Mesothelial cell of epicardium (in vitro differentiated cells): ENCODE data around the gene HHEX. TPM values are rescaled to one million over a fixed set of nuclear protein-coding genes. Genes with fewer than 3 reads are reported as not detected.

Experiments
- DNase-seq, 2 experiments: peaks; one replicate each; pipeline ENCODE4 v3.0.0; 2021; ENCODE audit warnings: low spot score in 2 of 2; ENCODE audit not compliant: unreplicated experiment in 2 of 2
- H3K27ac Mint-ChIP-seq: 2 replicates; pipeline ENCODE4 v1.8.0; 2021; ENCODE audit warnings: mixed read lengths
- H3K27me3 Mint-ChIP-seq: 2 replicates; pipeline ENCODE4 v1.8.0; 2021; ENCODE audit warnings: low read depth, mixed read lengths
- H3K36me3 Mint-ChIP-seq: 2 replicates; pipeline ENCODE4 v1.8.0; 2021; ENCODE audit warnings: mixed read lengths
- H3K4me1 Mint-ChIP-seq: 2 replicates; pipeline ENCODE4 v1.8.0; 2021; ENCODE audit warnings: mixed read lengths
- H3K4me3 Mint-ChIP-seq: 2 replicates; pipeline ENCODE4 v1.8.0; 2021; ENCODE audit warnings: mild to moderate bottlenecking, moderate library complexity, mixed read lengths
- H3K9me3 Mint-ChIP-seq: 2 replicates; pipeline ENCODE4 v1.8.0; 2021; ENCODE audit warnings: mixed read lengths
- CTCF ChIP-seq: fragments of 200-600 bp; sonication (generic); IDR thresholded peaks from one replicate; pipeline ENCODE4 v1.5.0; 2021; ENCODE audit warnings: antibody characterized with exemption; ENCODE audit not compliant: unreplicated experiment
- total RNA-seq: library from RNA; stranded (reverse); gene quantifications from 3 replicates; pipeline ENCODE4 v1.2.1, GENCODE V29; 2021

HHEX gene
- total RNA-seq, 1 donor from 2014 or later = 0.13 TPM

- H3K27me3 Mint-ChIP-seq = peaks cover 15% of the 10 kb centered on the region
Observed at GRCh38 chr10:92714872-92715271, 25.1 kb downstream of the HHEX start.

GRCh38 chr10:92719991-92720830 is 30.5 kb downstream of the HHEX start:
- Mint-ChIP-seq H3K9me3 (no peaks in the 10 kb centered on the region), H3K4me1 (no peaks in the 10 kb centered on the region)
- no peak for DNase-seq

More at GRCh38 chr10:92714872-92715271, 25.1 kb downstream of the HHEX start:
- H3K27ac Mint-ChIP-seq = no peak overlapping the region
- H3K9me3 Mint-ChIP-seq = no peaks in the 10 kb centered on the region
- no peak for DNase-seq
- no peaks in the 10 kb centered on the region for H3K36me3 Mint-ChIP-seq
- TF ChIP-seq CTCF = no peak
- H3K4me3 Mint-ChIP-seq = no peak overlapping the region
- H3K4me1 Mint-ChIP-seq = no peaks in the 10 kb centered on the region

GRCh38 chr10:92720831-92721165 is 31.0 kb downstream of the HHEX start:
- H3K27ac Mint-ChIP-seq = no peak overlapping the region
- H3K4me1 Mint-ChIP-seq = no peaks in the 10 kb centered on the region
- H3K27me3 Mint-ChIP-seq = peaks cover 36% of the 10 kb centered on the region
- TF ChIP-seq CTCF = no peak
- H3K4me3 Mint-ChIP-seq = no peak overlapping the region
- no peak for DNase-seq
- no peaks in the 10 kb centered on the region for H3K9me3 Mint-ChIP-seq
- H3K36me3 Mint-ChIP-seq = no peaks in the 10 kb centered on the region

More at GRCh38 chr10:92719991-92720830, 30.5 kb downstream of the HHEX start:
- TF ChIP-seq CTCF = no peak
- no peak overlapping the region for H3K27ac Mint-ChIP-seq
- H3K36me3 Mint-ChIP-seq = no peaks in the 10 kb centered on the region
- no peak overlapping the region for H3K4me3 Mint-ChIP-seq
- H3K27me3 Mint-ChIP-seq = peaks cover 34% of the 10 kb centered on the region

- H3K36me3 Mint-ChIP-seq = no peaks in the 10 kb centered on the region
- H3K9me3 Mint-ChIP-seq = no peaks in the 10 kb centered on the region
- no peak for DNase-seq
- H3K27ac Mint-ChIP-seq = no peak overlapping the region
- H3K4me1 Mint-ChIP-seq = peaks cover 2% of the 10 kb centered on the region
- no peak for TF ChIP-seq CTCF
- no peak overlapping the region for H3K4me3 Mint-ChIP-seq
- peaks cover 32% of the 10 kb centered on the region for H3K27me3 Mint-ChIP-seq
Observed at GRCh38 chr10:92722349-92722748, 32.6 kb downstream of the HHEX start.

- Mint-ChIP-seq H3K36me3 (no peaks in the 10 kb centered on the region), H3K9me3 (no peaks in the 10 kb centered on the region), H3K27ac (no peak overlapping the region), H3K4me1 (peaks cover 10% of the 10 kb centered on the region), H3K4me3 (no peak overlapping the region), H3K27me3 (peaks cover 18% of the 10 kb centered on the region)
- no peak for DNase-seq
- TF ChIP-seq CTCF = no peak
Observed at GRCh38 chr10:92727141-92727540, 37.4 kb downstream of the HHEX start.
